GDM1 (cell line): ENCODE data around the gene CASKIN2.
"Not testable (repeated sequence)": the region's sequence is repeated elsewhere in the genome, so short reads cannot be mapped to it uniquely, and the experiment has no call there.

ENCODE experiments used
- DNase-seq: peaks from one replicate; lab custom pipeline; 2025; lab: John Stamatoyannopoulos, UW

Gene CASKIN2

GRCh38 chr17:75465039-75465438 lies 50.3 kb downstream of the CASKIN2 start:
- DNase-seq, result no peak

GRCh38 chr17:75463603-75464002 lies 51.7 kb downstream of the CASKIN2 start:
- no peak for DNase-seq

GRCh38 chr17:75460295-75460694 lies 55.0 kb downstream of the CASKIN2 start:
- no peak for DNase-seq

- no peak for DNase-seq
Observed at GRCh38 chr17:75459590-75460267, 55.6 kb downstream of the CASKIN2 start.

- no peak for DNase-seq
Observed at GRCh38 chr17:75459246-75459589, 56.1 kb downstream of the CASKIN2 start.

GRCh38 chr17:75457047-75457654 lies 58.2 kb downstream of the CASKIN2 start:
- DNase-seq, result no peak

- DNase-seq, result peak; percentile 92
Observed at GRCh38 chr17:75456417-75457046, 58.8 kb downstream of the CASKIN2 start, which contains the start of gene TMEM94. Gene TMEM94, plus strand, starts transcription at chr17:75456635. Its CDS starts 15,271 bp downstream, at chr17:75471906.

- DNase-seq, result no peak
Observed at GRCh38 chr17:75456039-75456416, 59.3 kb downstream of the CASKIN2 start.

- not testable (repeated sequence) for DNase-seq
Observed at GRCh38 chr17:75454672-75455071, 60.7 kb downstream of the CASKIN2 start.

GRCh38 chr17:75454193-75454592 lies 61.1 kb downstream of the CASKIN2 start:
- peak; percentile 69 for DNase-seq

GRCh38 chr17:75450270-75450669 lies 65.1 kb downstream of the CASKIN2 start:
- no peak for DNase-seq
